Muscle of back (tissue), 11 donors: Measurements from ENCODE around the gene CDH4. TPM values are rescaled to one million over a fixed set of nuclear protein-coding genes. Genes with fewer than 3 reads are reported as not detected.

Source experiments
- DNase-seq, 3 donors: peaks; one replicate each; pipeline versions ENCODE4 v3.0.0 to v3.0.0-alpha.2; 2013
- polyA plus RNA-seq, 10 donors: library from polyadenylated mRNA; unstranded; fragments of 120-200 nt; gene quantifications; one replicate each; pipeline ENCODE4 v1.2.1, GENCODE V29; 2013; ENCODE audit not compliant: insufficient read length in 10 of 10

CDH4 gene
- polyA plus RNA-seq, 10 donors: 0.74 to 2.0 (median 1.1) TPM

DNA sequence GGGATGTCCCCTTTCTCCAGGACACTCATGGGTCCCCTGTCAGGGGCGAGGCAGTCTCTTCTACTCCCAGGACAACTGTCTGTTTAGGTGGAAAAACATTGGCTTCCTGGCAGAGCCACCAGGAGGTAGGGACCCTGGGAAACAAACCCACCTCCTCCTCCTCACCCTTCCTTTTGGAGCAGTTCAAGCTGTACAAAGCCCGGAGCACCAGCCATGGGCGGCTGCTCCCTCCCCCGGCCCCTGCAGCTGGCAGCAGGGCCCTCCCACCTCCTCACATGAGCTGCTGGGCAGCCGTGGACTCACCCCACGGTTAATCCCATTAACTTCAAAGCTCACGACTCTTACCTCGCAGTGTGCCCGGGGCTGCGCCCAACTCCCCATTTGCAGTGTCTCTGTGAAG, 48.6 kb downstream of the CDH4 start:
- DNase-seq: no peak

DNA sequence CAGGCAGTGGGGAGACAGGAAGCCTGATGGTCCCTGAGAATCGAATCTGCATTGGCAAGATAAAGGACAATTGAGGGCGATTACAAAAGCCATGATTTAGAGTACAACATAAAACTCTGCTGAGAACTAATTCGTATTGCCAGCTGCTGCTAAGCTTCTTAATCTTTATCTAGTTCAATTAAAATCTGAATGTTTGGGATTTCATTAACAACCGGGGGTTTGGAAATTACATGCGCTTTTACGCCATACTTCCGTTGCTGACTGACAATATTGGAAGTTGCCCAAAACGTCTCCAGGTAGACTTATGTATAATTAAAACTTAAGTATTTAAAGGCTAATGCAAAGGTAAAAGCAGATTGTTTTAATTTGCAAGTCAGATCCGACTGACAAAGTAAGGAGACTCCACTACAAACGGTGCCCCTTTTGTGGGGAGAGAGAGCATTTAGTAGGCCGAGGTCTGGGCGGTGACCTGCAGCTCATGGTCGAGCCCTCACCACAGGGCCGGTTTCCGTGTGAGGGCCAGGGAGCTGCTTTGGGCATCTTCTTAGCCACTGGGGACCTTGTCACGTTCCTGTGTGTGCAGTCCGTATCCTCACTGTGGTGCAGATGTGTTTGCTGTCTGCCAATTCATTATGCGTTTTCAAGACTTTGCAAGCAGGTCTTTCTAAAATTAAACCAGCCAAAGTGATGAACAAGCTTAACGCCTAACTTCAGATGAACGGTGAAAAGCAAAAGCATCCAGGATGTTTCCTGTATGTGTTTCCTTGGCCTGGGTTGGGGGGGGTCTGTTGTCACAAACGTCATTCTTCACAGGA, 49.9 kb downstream of the CDH4 start:
- DNase-seq: no peak

DNA sequence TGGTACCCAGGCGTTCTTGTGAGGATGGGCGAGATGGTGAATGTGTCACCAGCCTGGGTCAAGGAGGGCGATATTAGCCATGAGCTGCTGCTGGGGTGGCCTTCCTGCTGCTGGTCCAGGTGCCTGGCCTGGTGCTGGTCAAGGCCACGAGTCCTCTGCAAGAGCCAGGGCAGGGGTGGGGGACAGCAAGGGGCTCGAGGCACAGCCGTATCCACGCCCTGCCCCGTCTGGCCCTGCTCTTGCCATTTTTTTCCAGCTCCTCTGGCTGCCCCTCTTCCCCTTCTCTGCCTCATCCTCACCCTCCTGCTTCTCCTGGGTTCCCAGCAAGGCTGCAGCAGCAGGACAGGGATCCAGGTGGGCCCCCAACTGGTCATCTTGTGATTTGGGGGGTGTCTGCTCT, 51.2 kb downstream of the CDH4 start:
- DNase-seq: no peak

DNA sequence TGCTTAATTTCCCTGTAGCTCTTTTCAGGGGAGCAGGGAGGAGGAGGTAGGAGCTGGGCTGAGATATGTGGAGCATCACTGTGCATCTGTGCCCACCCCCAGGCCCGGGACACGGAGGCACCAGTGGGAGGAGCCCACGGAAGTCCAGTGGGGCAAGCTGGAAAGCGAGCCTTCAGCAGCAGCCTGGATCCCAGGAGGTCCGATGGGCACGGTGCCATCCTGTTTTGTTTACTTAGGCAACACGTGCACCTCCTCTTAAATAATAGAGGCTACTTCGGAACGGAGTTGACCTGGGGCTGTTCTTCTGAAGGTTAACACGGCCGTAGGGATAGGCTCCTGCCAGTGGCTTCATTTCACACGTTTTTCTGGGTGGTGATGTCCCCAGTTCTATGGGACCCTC, 51.6 kb downstream of the CDH4 start:
- no peak for DNase-seq

DNA sequence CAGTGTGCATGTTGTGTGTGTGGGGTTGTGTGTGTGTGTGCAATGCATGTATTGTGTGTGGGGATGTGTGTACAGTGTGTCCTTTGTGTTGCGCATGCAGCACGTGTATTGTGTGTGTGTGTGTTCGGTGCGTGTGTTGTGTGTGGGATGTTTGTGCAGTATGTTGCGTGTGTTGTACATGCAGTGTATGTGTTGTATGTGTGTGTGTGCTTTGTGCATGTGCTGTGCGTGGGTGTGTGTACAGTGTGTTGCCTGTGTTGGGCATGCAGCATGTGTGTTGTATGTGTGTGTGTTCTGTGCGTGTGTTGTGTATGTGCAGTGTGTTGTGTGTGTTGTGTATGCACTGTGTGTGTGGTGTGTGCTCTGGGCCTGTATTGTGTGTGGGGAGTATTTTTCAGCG, 52.7 kb downstream of the CDH4 start:
- no peak for DNase-seq

DNA sequence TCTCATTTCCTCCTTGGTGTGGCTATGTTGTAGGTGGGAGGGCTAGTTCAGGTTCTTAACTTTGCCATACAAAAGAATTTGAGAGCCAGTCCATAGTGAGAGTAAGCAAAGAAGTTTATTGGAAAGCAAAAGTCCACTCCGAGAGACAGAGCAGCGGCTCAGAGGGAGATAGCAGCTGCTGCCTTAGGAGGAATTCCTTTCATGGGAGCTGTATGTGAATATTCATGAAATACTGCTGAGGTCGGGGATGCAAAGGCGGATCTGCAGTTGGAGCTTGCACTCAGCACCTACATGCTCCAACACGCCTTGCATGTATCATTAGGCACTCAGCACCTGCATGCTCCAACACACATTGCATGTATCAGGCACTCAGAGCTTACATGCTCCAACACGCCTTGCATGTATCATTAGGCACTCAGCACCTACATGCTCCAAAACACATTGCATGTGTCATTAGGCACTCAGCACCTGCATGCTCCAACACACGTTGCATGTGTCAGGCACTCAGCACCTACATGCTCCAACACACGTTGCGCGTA, 54.9 kb downstream of the CDH4 start:
- DNase-seq: no peak

DNA sequence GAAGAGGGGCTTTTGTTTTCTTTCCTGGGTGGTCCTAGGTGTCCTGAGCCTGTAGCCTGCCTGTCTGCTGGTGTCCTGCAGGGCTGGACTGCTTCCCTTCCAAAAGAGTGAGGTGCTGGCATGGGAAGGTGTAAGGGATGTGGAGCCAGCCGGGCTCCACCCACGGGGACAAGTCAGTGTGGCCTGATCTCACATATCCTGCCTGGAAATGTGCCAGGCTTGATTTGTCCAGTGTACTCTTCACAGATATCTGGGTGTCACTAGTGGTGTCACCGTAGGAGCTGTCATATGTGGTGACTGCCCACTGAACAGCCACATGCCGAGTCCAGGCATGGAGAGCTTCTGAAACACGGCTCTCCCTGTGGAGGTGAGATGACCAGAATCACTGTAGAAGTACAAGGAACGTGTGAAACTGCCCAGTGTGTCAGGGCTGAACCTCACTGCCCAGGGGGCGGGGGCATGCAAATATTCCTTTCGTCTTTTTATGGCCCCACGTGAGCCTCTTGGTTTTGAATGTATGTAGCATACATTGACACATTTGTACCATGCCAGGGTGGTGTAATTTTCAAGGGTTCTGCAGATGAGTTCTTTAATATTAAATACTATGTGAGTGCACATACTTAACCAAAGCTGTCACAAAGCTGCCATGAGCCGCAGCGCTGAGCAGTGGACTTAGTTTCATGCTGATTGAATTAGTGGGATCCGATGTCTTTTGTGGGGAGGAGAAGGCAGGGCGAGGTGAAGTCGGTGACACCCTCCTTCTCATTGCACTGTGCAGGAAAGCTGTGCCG, 55.8 kb downstream of the CDH4 start:
- no peak for DNase-seq

DNA sequence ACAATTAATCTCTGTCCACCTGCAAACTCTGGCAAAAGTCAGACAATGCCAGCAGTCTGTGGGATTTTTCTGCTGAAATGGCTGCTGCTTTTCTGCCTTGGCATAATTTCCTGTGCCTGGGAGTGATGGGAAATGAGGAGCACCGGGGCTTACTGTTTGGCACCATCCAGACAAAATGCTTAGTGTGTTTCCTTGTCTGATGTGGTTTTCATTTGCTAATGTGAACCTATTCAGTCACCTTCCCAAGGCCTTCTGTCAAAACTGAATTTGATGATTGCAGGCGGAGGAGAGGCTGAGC, 56.4 kb downstream of the CDH4 start:
- DNase-seq: no peak

DNA sequence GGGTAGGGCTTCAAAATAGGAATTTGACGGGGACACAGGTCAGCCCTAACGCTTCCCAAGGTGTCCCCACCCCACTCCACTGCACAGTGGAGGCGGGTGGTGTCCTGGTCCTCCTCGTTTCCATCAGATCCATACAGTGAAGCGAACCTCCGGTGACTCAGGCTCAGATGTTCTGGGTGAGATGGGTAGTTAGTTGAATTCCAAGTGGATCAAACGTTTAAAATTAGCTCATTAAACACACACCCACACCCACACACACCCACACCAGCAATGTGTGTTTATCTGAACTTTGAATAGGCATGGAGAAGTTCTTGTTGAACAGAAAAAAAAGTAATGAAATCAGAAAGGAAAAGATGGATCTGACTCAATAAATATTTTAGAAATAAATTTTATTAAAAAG, 58.9 kb downstream of the CDH4 start:
- DNase-seq: no peak

DNA sequence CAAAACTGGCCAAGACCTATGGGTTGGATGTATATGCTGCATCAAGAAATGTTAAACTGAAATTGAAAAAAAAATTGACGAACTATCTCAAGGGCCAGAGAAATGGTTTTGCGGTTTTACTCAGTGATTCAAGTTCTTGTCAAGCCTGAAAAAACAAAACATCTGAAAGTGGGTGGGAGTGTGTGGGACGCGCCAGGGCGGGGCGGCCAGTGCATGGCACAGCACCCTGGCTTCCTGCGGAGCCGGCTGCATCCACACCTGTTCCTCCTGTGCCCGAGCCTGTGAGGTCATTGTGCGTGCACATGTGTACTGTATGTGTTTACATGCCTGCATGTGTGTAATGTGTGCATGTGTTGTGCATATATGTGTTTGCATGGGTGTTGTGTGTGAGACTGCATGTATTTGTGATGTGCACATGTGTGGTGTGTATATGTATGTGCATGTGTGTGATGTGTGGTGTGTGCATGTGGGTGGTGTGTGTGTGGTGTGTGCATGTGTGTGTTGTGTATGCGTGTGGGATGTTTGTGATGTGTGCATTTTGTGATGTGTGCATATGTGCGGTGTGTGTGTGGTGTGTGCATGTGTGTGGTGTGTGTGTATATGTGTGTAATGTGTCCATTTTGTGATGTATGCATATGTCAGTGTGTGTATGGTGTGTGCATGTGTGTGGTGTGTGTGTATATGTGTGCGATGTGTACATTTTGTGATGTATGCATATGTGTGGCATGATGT, 59.8 kb downstream of the CDH4 start:
- no peak for DNase-seq

DNA sequence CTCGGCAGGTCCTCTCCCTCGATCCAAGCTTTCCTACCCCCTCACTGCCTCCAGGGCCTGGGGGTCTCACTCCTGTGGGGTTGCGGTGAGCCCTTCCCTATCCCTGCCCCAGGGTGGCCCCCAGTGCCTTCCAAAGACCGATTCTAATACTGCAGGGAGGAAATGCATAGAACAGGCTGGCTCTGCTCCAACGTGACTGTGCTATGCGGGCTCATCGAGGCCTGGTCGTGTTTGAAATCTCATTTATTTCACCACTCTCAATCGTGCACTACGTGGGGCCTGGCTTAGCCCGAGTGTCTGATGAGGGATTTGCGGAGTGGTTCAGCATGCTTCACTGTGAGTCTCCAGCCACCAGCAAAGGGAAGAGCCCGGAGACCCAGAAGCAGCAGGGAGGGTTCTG, 60.9 kb downstream of the CDH4 start:
- DNase-seq: no peak

DNA sequence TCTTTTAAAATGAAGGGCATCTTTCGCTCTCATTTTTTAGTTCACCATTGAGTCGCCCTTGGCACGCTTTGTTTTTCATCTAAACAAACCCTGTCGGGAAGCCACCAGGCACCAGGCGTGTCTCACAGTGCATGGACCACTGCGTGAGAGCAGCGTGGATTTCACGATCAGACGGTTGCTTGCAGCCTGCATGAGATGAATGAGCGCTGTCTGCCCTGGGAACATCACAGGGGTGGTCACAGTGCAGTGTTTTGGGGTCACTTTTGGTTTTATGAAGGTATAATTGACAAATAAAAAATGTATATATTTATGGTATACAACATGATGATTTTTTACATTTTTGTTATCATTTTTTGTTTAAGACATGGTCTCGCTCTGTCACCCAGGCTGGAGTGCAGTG, 61.3 kb downstream of the CDH4 start:
- no peak for DNase-seq

DNA sequence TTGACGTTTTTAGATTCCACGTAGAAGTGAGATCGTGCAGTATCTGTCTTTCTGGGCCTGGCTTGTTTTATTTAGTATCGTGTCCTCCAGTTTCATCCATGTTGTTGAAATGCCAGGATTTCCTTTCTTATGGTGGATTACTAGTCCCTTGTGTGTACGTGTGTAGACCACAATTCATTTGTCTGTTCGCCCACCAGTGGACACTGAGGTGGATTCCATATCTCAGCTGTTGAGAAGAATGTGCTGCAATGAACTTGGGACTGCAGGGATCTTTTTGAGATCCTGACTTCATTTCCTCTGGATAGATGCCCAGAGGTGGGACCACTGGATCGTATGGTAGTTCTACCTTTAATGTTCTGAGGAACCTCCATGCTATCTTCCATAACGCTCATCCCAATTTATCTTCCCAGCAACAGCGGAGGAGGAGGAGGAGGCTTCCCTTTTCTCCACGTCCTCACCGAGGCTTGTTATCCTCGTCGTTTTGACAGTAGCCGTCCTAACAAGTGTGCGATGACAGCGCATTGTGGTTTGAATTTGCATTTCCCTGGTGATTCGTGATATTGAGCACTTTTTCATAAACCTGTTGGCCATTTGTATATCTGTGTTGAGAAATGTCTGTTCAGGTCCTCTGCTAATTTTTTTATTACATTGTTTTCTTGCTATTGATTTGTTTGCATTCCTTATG, 62.4 kb downstream of the CDH4 start:
- no peak for DNase-seq

DNA sequence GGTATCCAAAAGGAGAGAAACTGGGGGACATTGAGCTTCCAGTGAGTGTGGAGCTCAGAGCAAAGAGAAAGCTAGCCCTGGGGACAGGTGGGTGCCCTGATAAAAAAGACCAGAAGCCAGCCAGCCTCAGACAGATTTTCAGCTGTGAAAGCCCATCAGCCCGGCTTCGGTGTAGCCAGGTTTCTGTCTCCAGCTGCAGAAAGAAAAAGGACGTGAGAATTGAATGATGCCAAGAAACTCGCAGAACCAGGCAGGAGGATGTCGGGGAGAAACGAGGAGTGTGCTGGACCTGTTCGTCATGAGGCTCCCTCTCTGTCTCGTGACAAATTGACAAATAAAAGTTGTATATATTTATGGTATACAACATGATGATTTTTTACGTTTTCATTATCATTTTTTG, 63.3 kb downstream of the CDH4 start:
- no peak for DNase-seq

DNA sequence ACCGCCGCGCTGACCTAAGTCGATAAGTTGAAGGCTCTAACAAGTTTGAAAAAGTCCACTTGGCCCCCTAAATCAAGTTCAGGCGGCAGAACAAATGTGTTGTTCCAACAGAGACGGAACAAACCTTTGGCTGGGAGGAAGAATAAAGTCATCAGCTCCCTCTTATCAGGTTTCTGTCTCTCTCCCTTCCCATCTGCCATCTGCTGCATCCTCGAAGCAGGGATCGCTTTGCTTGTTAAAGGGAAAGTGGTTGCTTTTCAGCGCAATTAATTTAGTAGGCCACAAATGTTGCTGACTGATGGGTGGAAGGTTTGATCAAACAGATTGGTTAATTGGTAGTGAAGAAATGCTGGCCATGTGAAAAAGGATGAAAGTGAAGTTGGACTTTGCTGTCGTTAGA, 64.3 kb downstream of the CDH4 start:
- DNase-seq: no peak

DNA sequence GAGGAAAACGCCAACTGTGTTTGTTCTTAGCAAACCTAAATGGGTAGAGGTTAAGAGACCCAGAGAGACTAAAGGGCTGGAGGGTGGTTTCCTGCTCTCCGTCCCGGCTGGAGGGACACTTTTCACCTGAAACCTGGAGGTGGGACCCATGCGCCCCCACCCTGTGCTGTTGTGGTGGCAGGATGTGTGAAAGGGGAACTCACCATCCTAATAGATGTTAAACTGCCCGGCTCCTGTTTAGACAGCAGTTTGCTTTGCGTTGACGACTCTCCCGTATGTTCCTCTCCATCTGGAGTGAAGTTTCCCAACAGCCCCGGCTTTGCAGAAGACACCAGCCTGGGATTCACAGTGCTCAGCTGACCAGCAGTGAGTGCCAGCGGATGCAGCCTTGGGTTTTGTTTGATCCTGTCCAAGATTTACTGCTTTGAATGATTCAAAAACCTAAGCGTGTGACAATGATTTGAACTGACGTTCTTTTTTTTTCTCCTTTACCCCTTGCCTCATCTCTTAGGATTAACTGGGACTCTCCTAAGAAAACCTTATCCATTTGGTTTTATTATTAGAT, 66.0 kb downstream of the CDH4 start:
- DNase-seq: no peak

DNA sequence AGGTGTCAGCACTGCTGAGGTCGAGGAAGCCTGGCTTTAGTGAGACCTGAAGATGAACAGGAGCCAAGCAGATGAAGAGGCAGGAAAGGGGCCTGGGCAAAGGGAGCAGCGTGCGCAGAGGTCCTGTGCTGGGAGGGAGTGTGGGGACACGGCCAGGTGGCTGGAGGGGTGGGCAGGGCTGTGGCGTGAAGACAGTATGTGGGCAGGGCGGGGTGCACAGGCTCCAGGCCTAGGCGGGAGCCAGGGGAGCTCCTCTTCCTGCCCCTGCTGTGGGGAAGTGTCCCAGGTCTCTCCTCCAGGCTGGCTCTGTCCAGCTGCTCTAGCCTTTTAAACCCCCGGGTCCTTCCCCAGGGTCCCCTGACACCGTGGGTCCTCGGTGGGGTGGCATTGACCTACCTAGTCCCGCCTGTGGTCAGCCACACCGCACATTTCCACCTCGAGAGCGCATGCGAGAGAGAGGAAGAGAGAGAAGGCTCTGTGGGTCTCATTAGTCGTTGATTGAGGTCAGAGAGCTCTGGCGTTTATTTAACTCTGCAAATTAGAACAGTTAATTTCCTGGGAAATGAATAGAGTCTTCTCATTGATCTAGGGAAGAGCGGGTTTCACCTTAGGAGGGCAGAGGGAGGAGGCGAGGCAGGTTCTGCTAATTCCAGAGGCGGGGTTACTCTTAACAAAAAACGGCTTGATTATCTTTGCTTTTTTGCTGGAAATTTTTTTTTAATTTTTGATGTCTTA, 68.8 kb downstream of the CDH4 start:
- no peak for DNase-seq

DNA sequence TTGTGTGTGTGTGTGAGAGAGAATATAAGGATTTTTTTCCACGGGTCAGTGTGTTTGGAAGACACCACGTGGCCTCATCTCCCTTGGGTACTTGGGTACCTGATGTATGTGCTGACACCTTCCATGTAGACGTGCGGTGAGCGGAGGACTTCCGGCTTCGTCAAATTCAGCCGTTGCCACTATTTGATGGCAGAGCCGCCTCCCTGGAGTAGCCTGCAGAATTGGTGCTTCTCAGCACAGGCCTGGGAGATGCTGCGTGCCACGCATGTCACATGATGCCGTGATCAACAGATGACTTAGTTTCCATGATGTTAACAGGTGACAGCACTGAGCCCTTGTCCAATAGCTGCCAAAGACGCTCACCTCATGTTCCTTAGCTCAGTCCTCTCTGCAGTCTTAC, 69.4 kb downstream of the CDH4 start:
- no peak for DNase-seq

DNA sequence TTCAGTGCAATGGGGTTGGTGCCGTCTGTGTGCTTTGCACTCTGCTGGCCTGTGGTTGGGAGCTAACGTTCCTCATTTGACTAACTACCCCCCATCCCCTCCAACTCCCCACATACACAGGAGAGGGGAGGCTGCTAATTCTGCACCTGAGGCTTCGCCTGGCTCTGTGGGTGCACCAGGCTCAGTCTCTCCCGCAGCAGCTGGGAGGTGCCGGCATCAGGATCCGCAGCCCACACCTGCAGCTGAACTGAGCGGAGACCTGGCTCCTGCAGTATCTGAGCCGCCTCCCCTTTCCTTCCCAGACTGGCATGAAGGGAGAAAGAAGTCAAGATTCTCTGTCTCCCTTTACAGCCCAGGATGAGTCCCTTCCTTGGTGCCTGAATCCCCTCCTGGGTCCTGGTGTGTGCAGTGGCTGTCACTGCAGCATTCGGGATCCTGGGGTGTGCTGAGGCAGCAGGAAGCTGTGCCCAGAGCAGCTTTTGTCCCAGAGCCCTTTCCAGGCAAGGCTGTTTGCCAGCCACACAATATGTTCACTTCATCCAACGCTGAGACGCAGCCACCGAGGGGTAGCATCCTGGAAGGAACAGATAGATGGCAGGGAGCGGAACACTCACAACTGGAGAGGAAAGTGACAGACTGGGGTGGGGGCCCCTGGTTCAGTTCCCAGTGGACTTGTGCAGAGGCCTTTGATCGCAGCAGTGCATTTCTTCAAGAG, 70.2 kb downstream of the CDH4 start:
- no peak for DNase-seq

DNA sequence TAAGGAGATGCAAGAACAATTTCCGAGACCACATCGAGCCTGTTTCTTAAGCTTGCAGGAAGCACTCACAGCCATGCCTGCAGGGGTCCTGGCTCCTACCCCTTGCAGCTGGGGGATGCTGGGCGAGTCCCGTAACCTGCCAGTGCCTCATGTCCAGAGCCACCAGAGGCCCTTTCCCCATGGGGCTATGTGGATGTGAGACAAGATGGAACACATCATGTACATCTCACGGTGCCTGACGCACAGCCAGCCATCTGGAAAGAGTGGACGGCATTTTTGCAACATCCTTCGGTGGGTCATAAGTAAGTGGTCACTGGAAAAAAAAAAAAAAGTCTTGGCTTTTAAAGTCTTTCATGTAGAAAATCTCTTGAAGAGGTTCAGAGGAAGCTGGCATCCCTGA, 72.8 kb downstream of the CDH4 start:
- no peak for DNase-seq
